ENCODE results near the gene LILRA2.
"Not testable (repeated sequence)": the region's sequence is repeated elsewhere in the genome, so short reads cannot be mapped to it uniquely, and the experiment has no call there.

Gene LILRA2

GRCh38 chr19:54609356-54609791 is 35.8 kb downstream of the LILRA2 start:
- no peak for DNase-seq (ENCODE audit: low spot score)

- no peak for DNase-seq (ENCODE audit: low spot score)
These were observed 38.8 kb downstream of the LILRA2 start for GRCh38 chr19:54612428-54612827.

GRCh38 chr19:54614726-54615125 is 41.1 kb downstream of the LILRA2 start:
- no peak for DNase-seq (ENCODE audit: low spot score)

- DNase-seq (ENCODE audit: low spot score): no peak
These were observed 42.5 kb downstream of the LILRA2 start for GRCh38 chr19:54616057-54616456.

- DNase-seq (ENCODE audit: low spot score): no peak
These were observed 43.4 kb downstream of the LILRA2 start for GRCh38 chr19:54616821-54617560.

GRCh38 chr19:54620464-54620863 is 46.9 kb downstream of the LILRA2 start:
- DNase-seq (ENCODE audit: low spot score): no peak

GRCh38 chr19:54622431-54622830 is 48.8 kb downstream of the LILRA2 start:
- DNase-seq (ENCODE audit: low spot score): no peak

- DNase-seq (ENCODE audit: low spot score): not testable (repeated sequence)
These were observed 50.6 kb downstream of the LILRA2 start for GRCh38 chr19:54624234-54624633.

GRCh38 chr19:54624934-54625730 is 51.5 kb downstream of the LILRA2 start:
- not testable (repeated sequence) for DNase-seq (ENCODE audit: low spot score)

- no peak for DNase-seq (ENCODE audit: low spot score)
These were observed 53.2 kb downstream of the LILRA2 start for GRCh38 chr19:54626757-54627156.

- not testable (repeated sequence) for DNase-seq (ENCODE audit: low spot score)
These were observed 54.3 kb downstream of the LILRA2 start for GRCh38 chr19:54627912-54628311.

GRCh38 chr19:54630262-54630661 is 56.7 kb downstream of the LILRA2 start, which contains the start of gene LILRB1:
Gene LILRB1, plus strand, starts transcription at chr19:54630484. Its CDS starts 590 bp downstream, at chr19:54631074.
- not testable (repeated sequence) for DNase-seq (ENCODE audit: low spot score)

GRCh38 chr19:54630782-54631181 is 57.2 kb downstream of the LILRA2 start:
- no peak for DNase-seq (ENCODE audit: low spot score)

GRCh38 chr19:54631489-54632337 is 58.1 kb downstream of the LILRA2 start:
- not testable (repeated sequence) for DNase-seq (ENCODE audit: low spot score)

GRCh38 chr19:54632517-54632916 is 58.9 kb downstream of the LILRA2 start:
- not testable (repeated sequence) for DNase-seq (ENCODE audit: low spot score)

GRCh38 chr19:54633401-54633800 is 59.8 kb downstream of the LILRA2 start:
- DNase-seq (ENCODE audit: low spot score): no peak

GRCh38 chr19:54636081-54636480 is 62.5 kb downstream of the LILRA2 start:
- not testable (repeated sequence) for DNase-seq (ENCODE audit: low spot score)

- no peak for DNase-seq (ENCODE audit: low spot score)
These were observed 65.1 kb downstream of the LILRA2 start for GRCh38 chr19:54638683-54639082.
